Naive thymus-derived CD4-positive, alpha-beta T cell (primary cell): ENCODE measurements around the gene UPF3B. TPM values are rescaled to one million over a fixed set of nuclear protein-coding genes. Genes with fewer than 3 reads are reported as not detected.

Experiments used
- ATAC-seq: fragments of 150-1000 bp; cut with Tn5 transposase; 2 replicates; pipeline ENCODE4 v1.10.0; 2021; ENCODE audit warnings: mild to moderate bottlenecking, moderate library complexity
- CTCF ChIA-PET: fragments of 350-600 bp; sonication (Branson Sonifier 250); formaldehyde crosslinking; loops from one replicate; lab custom pipeline; 2021; ENCODE audit warnings: antibody characterized with exemption; lab: Charles Lee
- POLR2A ChIA-PET: fragments of 350-600 bp; sonication (Branson Sonifier 250); formaldehyde crosslinking; loops from one replicate; lab custom pipeline; 2021; ENCODE audit warnings: antibody characterized with exemption, inconsistent platforms; lab: Charles Lee
- DNase-seq, 9 donors: peaks; one replicate each; pipeline versions ENCODE4 v3.0.0 to v3.0.0-alpha.2; 2020 to 2022; ENCODE audit warnings: mixed read lengths in 1 of 9
- H3K27ac ChIP-seq: one replicate; pipeline ENCODE4 v1.7.0; 2013; ENCODE audit warnings: mild to moderate bottlenecking, low read depth, low read length, moderate library complexity
- H3K27me3 ChIP-seq, 2 donors: one replicate each; pipeline ENCODE4 v1.7.0; 2013; ENCODE audit warnings: low read length in 2 of 2, mild to moderate bottlenecking in 2 of 2, moderate library complexity in 2 of 2; ENCODE audit not compliant: control insufficient read depth in 2 of 2, insufficient read depth in 2 of 2
- H3K36me3 ChIP-seq, 3 experiments: 1 replicate in 2 of 3; 2 replicates in 1 of 3; pipeline ENCODE4 v1.7.0; 2013; ENCODE audit warnings: low read length in 3 of 3, mild to moderate bottlenecking in 3 of 3, moderate library complexity in 1 of 3; ENCODE audit not compliant: insufficient read depth in 3 of 3, control insufficient read depth in 2 of 3
- H3K4me1 ChIP-seq, 2 donors: one replicate each; pipeline ENCODE4 v1.7.0; 2013; ENCODE audit warnings: low read length in 2 of 2, mild to moderate bottlenecking in 2 of 2, moderate library complexity in 1 of 2; ENCODE audit not compliant: control insufficient read depth in 2 of 2, insufficient read depth in 2 of 2
- H3K4me3 ChIP-seq: 2 replicates; pipeline ENCODE4 v1.7.0; 2013; ENCODE audit warnings: mild to moderate bottlenecking, low read length
- H3K9me3 ChIP-seq, 3 experiments: 1 replicate in 2 of 3; 2 replicates in 1 of 3; pipeline ENCODE4 v1.7.0; 2013; ENCODE audit warnings: low read length in 3 of 3; ENCODE audit not compliant: control insufficient read depth in 2 of 3
- H3K27ac Mint-ChIP-seq, 9 donors: one replicate each; pipeline ENCODE4 v1.8.0; 2020 to 2022; ENCODE audit warnings: mixed read lengths in 9 of 9, mild to moderate bottlenecking in 8 of 9, moderate library complexity in 5 of 9, inconsistent platforms in 2 of 9
- H3K27me3 Mint-ChIP-seq, 5 donors: one replicate each; pipeline ENCODE4 v1.8.0; 2021 to 2022; ENCODE audit warnings: mixed read lengths in 5 of 5, mild to moderate bottlenecking in 1 of 5
- H3K36me3 Mint-ChIP-seq, 5 donors: one replicate each; pipeline ENCODE4 v1.8.0; 2020 to 2022; ENCODE audit warnings: mixed read lengths in 5 of 5, mild to moderate bottlenecking in 3 of 5, inconsistent platforms in 1 of 5
- H3K4me1 Mint-ChIP-seq, 7 donors: one replicate each; pipeline ENCODE4 v1.8.0; 2020 to 2022; ENCODE audit warnings: mixed read lengths in 7 of 7, mild to moderate bottlenecking in 3 of 7, inconsistent platforms in 1 of 7
- H3K4me3 Mint-ChIP-seq, 10 donors: one replicate each; pipeline ENCODE4 v1.8.0; 2020 to 2022; ENCODE audit warnings: mild to moderate bottlenecking in 10 of 10, mixed read lengths in 10 of 10, moderate library complexity in 6 of 10, inconsistent platforms in 2 of 10
- H3K9me3 Mint-ChIP-seq, 11 donors: one replicate each; pipeline ENCODE4 v1.8.0; 2020 to 2022; ENCODE audit warnings: mixed read lengths in 11 of 11, mild to moderate bottlenecking in 4 of 11, inconsistent platforms in 1 of 11, moderate library complexity in 1 of 11
- intact Hi-C, 2 donors: fragments of 100-400 bp; cut with micrococcal nuclease; formaldehyde crosslinking; loops; one replicate each; pipeline ENCODE4 v1.15.1; 2023
- polyA plus RNA-seq, 2 donors: library from polyadenylated mRNA; unstranded; fragments of 300-500 nt; fragmentation: Illumina TruSeq; gene quantifications; one replicate each; pipeline ENCODE4 v1.2.3, GENCODE V29; 2021
- total RNA-seq, 6 experiments: library from RNA in 5 of 6; stranded (reverse) in 5 of 6; gene quantifications; 1 replicate in 5 of 6; 2 replicates in 1 of 6; pipeline ENCODE4 v1.2.3 and lab custom pipeline; 2021 to 2026

The UPF3B gene
- total and polyA plus RNA-seq, 7 experiments from 2014 or later = 7.3 to 12.6 (median 9.4) TPM

- H3K4me1 ChIP-seq = peaks cover 0 to 7% of the 10 kb centered on the region in 2 donors
- H3K4me1 Mint-ChIP-seq = peaks cover 0 to 30% (median 18%) of the 10 kb centered on the region in 7 donors
- ChIA-PET POLR2A (interaction anchor here (0.8 to 1.1 kb wide), 2 partner anchors 87 to 362 kb away, joined by 3 to 5 read pairs; partner anchors contain the start of gene RPL39), CTCF (interaction anchor here (0.6 to 1.0 kb wide), 3 partner anchors 18 to 91 kb away, joined by 3 read pairs; no protein-coding TSS in a partner anchor)
- H3K27ac ChIP-seq = no peak overlapping the region
- H3K4me3 Mint-ChIP-seq = no peak overlapping the region
- H3K9me3 ChIP-seq = no peaks in the 10 kb centered on the region
- no peaks in the 10 kb centered on the region for H3K27me3 Mint-ChIP-seq
- H3K9me3 Mint-ChIP-seq = no peaks in the 10 kb centered on the region
- H3K27ac Mint-ChIP-seq = peak overlapping the region in 4 of 9 donors; percentile 19 to 66 (median 57)
- intact Hi-C loops = no loop called here
- no peaks in the 10 kb centered on the region for H3K27me3 ChIP-seq
- H3K4me3 ChIP-seq = no peak overlapping the region
- no peak for ATAC-seq
- H3K36me3 Mint-ChIP-seq = peaks cover 0 to 3% (median 0%) of the 10 kb centered on the region in 5 donors
- peak in 2 of 9 donors; percentile 13 to 19 for DNase-seq
- H3K36me3 ChIP-seq = no peaks in the 10 kb centered on the region
These were observed 26.0 kb upstream of the UPF3B start for GRCh38 chrX:119878740-119879139.

DNA sequence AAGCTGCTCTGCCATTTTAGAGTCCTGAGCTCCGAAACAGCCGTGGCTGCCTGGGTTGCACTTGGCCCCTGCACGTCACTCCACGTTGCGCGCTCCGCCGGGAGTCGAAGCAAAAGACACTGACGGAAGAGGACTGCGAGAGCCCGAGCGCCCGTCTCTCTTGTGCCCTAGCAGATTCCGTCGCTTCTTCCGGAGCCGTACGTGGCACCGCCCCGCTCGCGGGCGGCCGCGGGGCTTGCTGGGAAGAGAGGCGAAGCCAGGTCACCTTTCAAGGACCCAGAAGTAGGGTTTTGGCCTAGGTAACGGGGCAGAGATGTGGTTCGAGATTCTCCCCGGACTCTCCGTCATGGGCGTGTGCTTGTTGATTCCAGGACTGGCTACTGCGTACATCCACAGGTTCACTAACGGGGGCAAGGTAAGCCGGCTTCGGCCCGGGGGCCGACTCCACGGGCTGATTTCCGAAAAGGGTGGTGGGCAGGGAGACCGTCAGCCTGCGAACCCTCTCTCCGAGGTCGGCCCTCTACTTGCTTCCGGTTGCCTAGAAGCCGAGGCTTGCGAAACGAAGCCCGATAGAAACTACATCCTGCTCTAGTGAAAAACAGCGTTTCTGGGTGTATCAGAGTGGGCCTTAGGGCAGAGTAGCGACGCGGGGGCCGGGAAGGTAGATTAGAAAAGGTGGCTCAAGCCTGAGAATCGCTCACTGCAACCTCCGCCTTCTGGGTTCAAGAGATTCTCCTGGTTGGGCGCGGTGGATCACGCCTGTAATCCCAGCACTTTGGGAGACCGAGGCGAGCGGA is 19.0 kb upstream of the UPF3B start, which contains the start of the genes NDUFA1 and RNF113A:
NDUFA1 (plus strand) TSS at position 234 of the 797 bp plus-strand sequence; CDS start at position 314, 80 bp downstream.
RNF113A (minus strand) TSS at position 135 of the 797 bp plus-strand sequence; CDS start at position 15, 120 bp downstream.
- Mint-ChIP-seq H3K27me3 (no peaks in the 10 kb centered on the region), H3K9me3 (peaks cover 0 to 6% (median 0%) of the 10 kb centered on the region in 11 donors), H3K27ac (peak within 1 kb of the TSS; percentile 94 to 100 (median 99)), H3K4me3 (peak within 1 kb of the TSS; percentile 86 to 100 (median 97)), H3K36me3 (peaks cover 0 to 13% (median 3%) of the 10 kb centered on the region in 5 donors), H3K4me1 (peaks cover 6 to 35% (median 15%) of the 10 kb centered on the region in 7 donors)
- POLR2A ChIA-PET = interaction anchor here (0.6 to 4.1 kb wide), 13 partner anchors 10 to 266 kb away, joined by 3 to 46 read pairs (median 8); partner anchors contain the start of genes NKRF, RPL39, SOWAHD and UPF3B
- Histone ChIP-seq H3K36me3 (no peaks in the 10 kb centered on the region), H3K27me3 (no peaks in the 10 kb centered on the region), H3K4me3 (peak within 1 kb of the TSS; percentile 90), H3K27ac (peak within 1 kb of the TSS; percentile 88), H3K4me1 (peaks cover 7 to 8% of the 10 kb centered on the region in 2 donors), H3K9me3 (no peaks in the 10 kb centered on the region)
- CTCF ChIA-PET = no interaction called here
- DNase-seq (peak; percentile 65 to 90 (median 88)), ATAC-seq (peak; percentile 95)
- intact Hi-C loops = loop anchor here (1.0 to 5.0 kb wide), 16 partner anchors 10 to 1524 kb away; partner anchors contain the start of genes NKAP (in 2 of the 2), NKRF (in 2 of the 2), PGRMC1 (in 2 of the 2) and RPL39 (in 2 of the 2)

DNA sequence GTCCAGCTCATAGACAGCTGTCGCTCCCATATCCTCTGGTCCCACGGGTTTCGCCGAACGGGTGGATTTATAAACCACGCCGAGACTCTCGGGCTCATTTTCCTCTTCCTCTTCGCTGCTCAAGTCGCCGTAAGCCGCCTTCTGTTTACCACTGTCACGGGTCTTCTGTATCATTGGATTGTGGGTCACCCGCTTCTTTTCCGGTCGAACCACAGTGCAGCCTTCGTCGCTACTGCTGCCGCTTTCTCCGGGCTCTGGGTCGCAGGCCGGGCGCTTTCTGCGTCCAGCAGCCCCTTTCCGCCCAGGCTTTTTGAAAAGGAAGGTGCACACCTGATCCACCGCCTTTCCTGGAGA is 18.5 kb upstream of the UPF3B start:
- H3K4me1 ChIP-seq = peaks cover 7 to 8% of the 10 kb centered on the region in 2 donors
- Mint-ChIP-seq H3K27me3 (no peaks in the 10 kb centered on the region), H3K27ac (peak overlapping the region; percentile 94 to 100 (median 99)), H3K36me3 (peaks cover 0 to 13% (median 3%) of the 10 kb centered on the region in 5 donors), H3K9me3 (peaks cover 0 to 6% (median 0%) of the 10 kb centered on the region in 11 donors), H3K4me3 (peak overlapping the region; percentile 86 to 100 (median 97)), H3K4me1 (peaks cover 6 to 35% (median 15%) of the 10 kb centered on the region in 7 donors)
- intact Hi-C loops = loop anchor here (1.0 to 5.0 kb wide), 16 partner anchors 10 to 1524 kb away; partner anchors contain the start of genes NKAP (in 2 of the 2), NKRF (in 2 of the 2), PGRMC1 (in 2 of the 2) and RPL39 (in 2 of the 2)
- peak in 1 of 9 donors; percentile 51 for DNase-seq
- ATAC-seq = peak; percentile 58
- H3K9me3 ChIP-seq = no peaks in the 10 kb centered on the region
- H3K27me3 ChIP-seq = no peaks in the 10 kb centered on the region
- ChIA-PET CTCF (interaction anchor here (0.8 kb wide), 1 partner anchor 11 kb away, joined by 3 read pairs; no protein-coding TSS in a partner anchor), POLR2A (interaction anchor here (0.6 to 4.1 kb wide), 16 partner anchors 9 to 296 kb away, joined by 3 to 46 read pairs (median 6); partner anchors contain the start of genes NKRF, RPL39, SOWAHD and UBE2A)
- H3K36me3 ChIP-seq = no peaks in the 10 kb centered on the region
- H3K27ac ChIP-seq = peak overlapping the region; percentile 88
- H3K4me3 ChIP-seq = peak overlapping the region; percentile 90

GRCh38 chrX:119870626-119871131 is 17.9 kb upstream of the UPF3B start:
- peak overlapping the region; percentile 86 to 100 (median 97) for H3K4me3 Mint-ChIP-seq
- intact Hi-C loops = loop anchor here (1.0 to 5.0 kb wide), 16 partner anchors 11 to 1523 kb away; partner anchors contain the start of genes NKAP (in 2 of the 2), NKRF (in 2 of the 2), PGRMC1 (in 2 of the 2) and RPL39 (in 2 of the 2)
- Histone ChIP-seq H3K4me3 (peak overlapping the region; percentile 90), H3K27ac (peak overlapping the region; percentile 88), H3K9me3 (no peaks in the 10 kb centered on the region), H3K4me1 (peaks cover 7 to 8% of the 10 kb centered on the region in 2 donors), H3K27me3 (no peaks in the 10 kb centered on the region), H3K36me3 (no peaks in the 10 kb centered on the region)
- peak in 7 of 9 donors; percentile 17 to 38 (median 31) for DNase-seq
- CTCF ChIA-PET = interaction anchor here (0.8 to 0.9 kb wide), 2 partner anchors 11 to 17 kb away, joined by 3 read pairs; no protein-coding TSS in a partner anchor
- H3K9me3 Mint-ChIP-seq = peaks cover 0 to 6% (median 0%) of the 10 kb centered on the region in 11 donors
- POLR2A ChIA-PET = interaction anchor here (0.7 to 4.1 kb wide), 16 partner anchors 9 to 1374 kb away, joined by 3 to 46 read pairs (median 4); partner anchors contain the start of genes NKRF, RPL39, SEPTIN6 and SOWAHD
- H3K36me3 Mint-ChIP-seq = peaks cover 0 to 13% (median 0%) of the 10 kb centered on the region in 5 donors
- peaks cover 6 to 35% (median 15%) of the 10 kb centered on the region in 7 donors for H3K4me1 Mint-ChIP-seq
- ATAC-seq = peak; percentile 20
- H3K27ac Mint-ChIP-seq = peak overlapping the region; percentile 94 to 100 (median 99)
- H3K27me3 Mint-ChIP-seq = no peaks in the 10 kb centered on the region

DNA sequence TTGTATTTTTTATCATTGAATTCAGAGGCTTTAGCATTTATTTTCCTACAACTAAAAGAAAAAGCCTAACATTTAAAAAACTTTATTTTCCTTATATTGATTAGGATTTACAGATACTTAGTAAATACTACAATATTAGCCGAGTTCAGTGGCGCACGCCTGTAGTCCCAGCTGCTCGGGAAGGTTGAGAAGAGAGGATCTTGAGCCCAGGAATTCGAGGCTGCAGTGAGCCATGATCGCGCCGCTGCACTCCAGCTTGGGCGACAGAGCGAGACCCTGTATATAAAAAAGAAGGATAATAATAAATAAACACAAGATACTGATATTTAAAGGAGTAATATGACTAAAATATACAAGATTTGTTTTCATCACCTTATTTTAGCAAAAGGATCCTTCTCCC is 681 bp upstream of the UPF3B start:
- peak overlapping the region; percentile 20 for H3K4me3 ChIP-seq
- H3K4me3 Mint-ChIP-seq = peak overlapping the region; percentile 89 to 100 (median 98)

More for the DNA sequence above, 681 bp upstream of the UPF3B start:
- Mint-ChIP-seq H3K27me3 (peaks cover 0 to 3% (median 0%) of the 10 kb centered on the region in 5 donors), H3K4me1 (peaks cover 3 to 29% (median 23%) of the 10 kb centered on the region in 7 donors), H3K9me3 (peaks cover 0 to 2% (median 0%) of the 10 kb centered on the region in 11 donors), H3K27ac (peak overlapping the region in 8 of 9 donors; percentile 87 to 99 (median 97)), H3K36me3 (peaks cover 0 to 7% (median 3%) of the 10 kb centered on the region in 5 donors)
- intact Hi-C loops = loop anchor here (1.0 to 5.0 kb wide), 8 partner anchors 18 to 385 kb away; partner anchors contain the start of genes NDUFA1 (in 2 of the 2), RNF113A (in 2 of the 2), RPL39 (in 2 of the 2) and SLC25A5 (in 2 of the 2)
- no peaks in the 10 kb centered on the region for H3K4me1 ChIP-seq
- ChIA-PET POLR2A (interaction anchor here (0.7 to 2.5 kb wide), 8 partner anchors 8 to 164 kb away, joined by 3 to 27 read pairs (median 4); partner anchors contain the start of genes NDUFA1, RNF113A and RPL39), CTCF (interaction anchor here (0.9 kb wide), 1 partner anchor 62 kb away, joined by 5 read pairs; the partner anchor contains the start of gene RPL39)
- H3K36me3 ChIP-seq = peaks cover 0 to 6% (median 0%) of the 10 kb centered on the region in 3 experiments
- H3K27me3 ChIP-seq = no peaks in the 10 kb centered on the region
- ATAC-seq (no peak), DNase-seq (no peak)
- no peaks in the 10 kb centered on the region for H3K9me3 ChIP-seq
- H3K27ac ChIP-seq = peak overlapping the region; percentile 79
